IPS DF 6.9 (cell line): ENCODE data around the gene SLC10A1.

Experiments used
- DNase-seq: peaks from one replicate; pipeline ENCODE4 v3.0.0-alpha.2; 2013; ENCODE audit warnings: low read depth, low spot score
- H3K27ac ChIP-seq: one replicate; pipeline ENCODE4 v1.5.1; 2013; ENCODE audit warnings: low read length, control low read depth
- H3K27me3 ChIP-seq: 2 replicates; pipeline ENCODE4 v1.6.1; 2013; ENCODE audit warnings: mild to moderate bottlenecking, low read length; ENCODE audit not compliant: control insufficient read depth, insufficient read depth
- H3K36me3 ChIP-seq: 2 replicates; pipeline ENCODE4 v1.6.1; 2013; ENCODE audit warnings: low read length; ENCODE audit not compliant: control insufficient read depth, insufficient read depth
- H3K4me1 ChIP-seq: 2 replicates; pipeline ENCODE4 v1.6.1; 2013; ENCODE audit warnings: low read length; ENCODE audit not compliant: control insufficient read depth, insufficient read depth
- H3K4me3 ChIP-seq: 2 replicates; pipeline ENCODE4 v1.5.1; 2013; ENCODE audit warnings: mild to moderate bottlenecking, low read length
- H3K9me3 ChIP-seq: 2 replicates; pipeline ENCODE4 v1.6.1; 2013; ENCODE audit warnings: low read length, inconsistent platforms; ENCODE audit not compliant: control insufficient read depth, insufficient read depth
- WGBS: extraction: QIAGEN DNeasy Blood & Tissue Kit; methylation state at CpG from one replicate; pipeline ENCODE4 v1.1.7; 2013; ENCODE audit warnings: mixed read lengths, missing lambda C conversion rate; ENCODE audit not compliant: insufficient read length, insufficient coverage; 5-methylcytosine and 5-hydroxymethylcytosine counted together

The SLC10A1 gene

GRCh38 chr14:69796797-69797500, at the start of gene SLC10A1:
Gene SLC10A1 (minus strand): TSS chr14:69797241. CDS start chr14:69797155, 86 bp downstream.
- H3K27ac ChIP-seq = no peak within 1 kb of the TSS
- H3K36me3 ChIP-seq = no peaks in the 10 kb centered on the region
- H3K4me1 ChIP-seq = no peaks in the 10 kb centered on the region
- no peaks in the 10 kb centered on the region for H3K9me3 ChIP-seq
- no peak within 1 kb of the TSS for H3K4me3 ChIP-seq
- WGBS = no CpG with 5 or more reads among the region's 11 CpGs
- DNase-seq = no peak
- no peaks in the 10 kb centered on the region for H3K27me3 ChIP-seq

GRCh38 chr14:69845787-69846186, 48.7 kb upstream of the SLC10A1 start:
- H3K27me3 ChIP-seq = no peaks in the 10 kb centered on the region
- H3K4me1 ChIP-seq = peaks cover 5% of the 10 kb centered on the region; the same call in 1 of the 2 replicates
- WGBS = no CpG with 5 or more reads among the region's 5 CpGs
- no peaks in the 10 kb centered on the region for H3K9me3 ChIP-seq
- DNase-seq = no peak
- H3K27ac ChIP-seq = no peak overlapping the region
- H3K4me3 ChIP-seq = no peak overlapping the region
- no peaks in the 10 kb centered on the region for H3K36me3 ChIP-seq

- Histone ChIP-seq H3K27ac (no peak overlapping the region), H3K4me3 (no peak overlapping the region), H3K36me3 (no peaks in the 10 kb centered on the region), H3K27me3 (no peaks in the 10 kb centered on the region), H3K4me1 (peaks cover 5% of the 10 kb centered on the region; the same call in 1 of the 2 replicates), H3K9me3 (no peaks in the 10 kb centered on the region)
- DNase-seq = no peak
- no CpG with 5 or more reads among the region's 2 CpGs for WGBS
Observed at GRCh38 chr14:69845050-69845581, 48.1 kb upstream of the SLC10A1 start.

GRCh38 chr14:69844171-69844570, 47.1 kb upstream of the SLC10A1 start:
- Histone ChIP-seq H3K4me3 (no peak overlapping the region), H3K36me3 (no peaks in the 10 kb centered on the region), H3K4me1 (peaks cover 5% of the 10 kb centered on the region; the same call in 1 of the 2 replicates), H3K27ac (no peak overlapping the region), H3K9me3 (no peaks in the 10 kb centered on the region), H3K27me3 (no peaks in the 10 kb centered on the region)
- DNase-seq = no peak
- no CpG with 5 or more reads among the region's 2 CpGs for WGBS

- no CpG with 5 or more reads among the region's 13 CpGs for WGBS
- DNase-seq = no peak
- Histone ChIP-seq H3K36me3 (no peaks in the 10 kb centered on the region), H3K27me3 (no peaks in the 10 kb centered on the region), H3K9me3 (no peaks in the 10 kb centered on the region), H3K4me1 (peaks cover 5% of the 10 kb centered on the region; the same call in 1 of the 2 replicates), H3K4me3 (no peak overlapping the region), H3K27ac (no peak overlapping the region)
Observed at GRCh38 chr14:69842686-69843420, 45.8 kb upstream of the SLC10A1 start.

GRCh38 chr14:69841656-69842055, 44.6 kb upstream of the SLC10A1 start:
- H3K27ac ChIP-seq = no peak overlapping the region
- no peaks in the 10 kb centered on the region for H3K36me3 ChIP-seq
- peaks cover 5% of the 10 kb centered on the region; the same call in 1 of the 2 replicates for H3K4me1 ChIP-seq
- H3K4me3 ChIP-seq = no peak overlapping the region
- H3K27me3 ChIP-seq = no peaks in the 10 kb centered on the region
- H3K9me3 ChIP-seq = no peaks in the 10 kb centered on the region
- DNase-seq = no peak
- no CpG with 5 or more reads among the region's 5 CpGs for WGBS

- no CpG with 5 or more reads among the region's 3 CpGs for WGBS
Observed at GRCh38 chr14:69839661-69840060, 42.6 kb upstream of the SLC10A1 start.

GRCh38 chr14:69838881-69839416, 41.9 kb upstream of the SLC10A1 start:
- WGBS = no CpG with 5 or more reads among the region's 3 CpGs
- Histone ChIP-seq H3K27me3 (no peaks in the 10 kb centered on the region), H3K36me3 (no peaks in the 10 kb centered on the region), H3K27ac (no peak overlapping the region), H3K9me3 (no peaks in the 10 kb centered on the region), H3K4me3 (no peak overlapping the region), H3K4me1 (peaks cover 5% of the 10 kb centered on the region; the same call in 1 of the 2 replicates)
- no peak for DNase-seq

More at GRCh38 chr14:69839661-69840060, 42.6 kb upstream of the SLC10A1 start:
- no peak for DNase-seq
- H3K4me3 ChIP-seq = no peak overlapping the region
- H3K27me3 ChIP-seq = no peaks in the 10 kb centered on the region
- H3K27ac ChIP-seq = no peak overlapping the region
- H3K9me3 ChIP-seq = no peaks in the 10 kb centered on the region
- H3K36me3 ChIP-seq = no peaks in the 10 kb centered on the region
- H3K4me1 ChIP-seq = peaks cover 5% of the 10 kb centered on the region; the same call in 1 of the 2 replicates

- no peak overlapping the region for H3K4me3 ChIP-seq
- H3K4me1 ChIP-seq = no peaks in the 10 kb centered on the region
- H3K36me3 ChIP-seq = no peaks in the 10 kb centered on the region
- no peaks in the 10 kb centered on the region for H3K9me3 ChIP-seq
- 97% methylated on average over 4 of the region's 4 CpGs for WGBS
- no peak for DNase-seq
- H3K27ac ChIP-seq = no peak overlapping the region
- no peaks in the 10 kb centered on the region for H3K27me3 ChIP-seq
Observed at GRCh38 chr14:69828879-69829278, 31.8 kb upstream of the SLC10A1 start.

GRCh38 chr14:69828354-69828753, 31.3 kb upstream of the SLC10A1 start:
- Histone ChIP-seq H3K4me3 (no peak overlapping the region), H3K9me3 (no peaks in the 10 kb centered on the region), H3K27ac (no peak overlapping the region), H3K27me3 (no peaks in the 10 kb centered on the region), H3K36me3 (no peaks in the 10 kb centered on the region), H3K4me1 (no peaks in the 10 kb centered on the region)
- DNase-seq = no peak
- 100% methylated on average over 1 of the region's 3 CpGs for WGBS
